Upper lobe of left lung (tissue), 4 donors: ENCODE data around the gene FILIP1L.
"Not testable (repeated sequence)": the region's sequence is repeated elsewhere in the genome, so short reads cannot be mapped to it uniquely, and the experiment has no call there.

Experiments used
- CTCF ChIP-seq, 6 experiments: fragments of 450-650 bp in 4 of 6; fragments of 200-600 bp in 2 of 6; sonication (generic) in 2 of 6; IDR thresholded peaks; one replicate each; pipeline ENCODE4 v1.5.1; 2016 to 2019; ENCODE audit warnings: antibody characterized with exemption in 6 of 6
- POLR2A ChIP-seq, 4 donors: fragments of 450-650 bp; IDR thresholded peaks; one replicate each; pipeline ENCODE4 v1.5.1; 2016 to 2017; ENCODE audit warnings: antibody characterized with exemption in 4 of 4, mild to moderate bottlenecking in 2 of 4

- not testable (repeated sequence) for TF ChIP-seq CTCF, POLR2A (IDR thresholded peaks at IDR 0.05)
These were observed 18.0 kb downstream of the FILIP1L start for GRCh38 chr3:100096286-100096685.
